Inflammatory macrophage (primary cell): ENCODE data around the gene JPH3.
A peak's percentile ranks its signal among the peaks of the same experiment; 100 is the strongest.
"Not testable (repeated sequence)": the region's sequence is repeated elsewhere in the genome, so short reads cannot be mapped to it uniquely, and the experiment has no call there.

ENCODE experiments used
- DNase-seq, 2 donors: peaks; one replicate each; pipeline ENCODE4 v3.0.0-alpha.2; 2020 to 2022

JPH3 gene

GRCh38 chr16:87656328-87656727 is 54.0 kb downstream of the JPH3 start:
- DNase-seq, result no peak

- peak; percentile 8 to 16 for DNase-seq
Observed at GRCh38 chr16:87657621-87658192, 55.4 kb downstream of the JPH3 start.

GRCh38 chr16:87658564-87659225 is 56.4 kb downstream of the JPH3 start:
- DNase-seq, result no peak

- peak; percentile 83 to 87 for DNase-seq
Observed at GRCh38 chr16:87661561-87661960, 59.3 kb downstream of the JPH3 start.

GRCh38 chr16:87662254-87663204 is 60.2 kb downstream of the JPH3 start:
- DNase-seq, result no peak

- no peak for DNase-seq
Observed at GRCh38 chr16:87664792-87665191, 62.5 kb downstream of the JPH3 start.

- DNase-seq, result no peak
Observed at GRCh38 chr16:87665193-87665592, 62.9 kb downstream of the JPH3 start.

- DNase-seq, result no peak
Observed at GRCh38 chr16:87666919-87667318, 64.6 kb downstream of the JPH3 start.

- no peak for DNase-seq
Observed at GRCh38 chr16:87667443-87667842, 65.1 kb downstream of the JPH3 start.

GRCh38 chr16:87667946-87668345 is 65.6 kb downstream of the JPH3 start:
- no peak for DNase-seq

- DNase-seq, result no peak
Observed at GRCh38 chr16:87669672-87670071, 67.4 kb downstream of the JPH3 start.

GRCh38 chr16:87671221-87671620 is 68.9 kb downstream of the JPH3 start:
- no peak for DNase-seq

- DNase-seq, result no peak
Observed at GRCh38 chr16:87671715-87672270, 69.5 kb downstream of the JPH3 start.

- peak; percentile 20 to 37 for DNase-seq
Observed at GRCh38 chr16:87674419-87674818, 72.1 kb downstream of the JPH3 start.

- no peak for DNase-seq
Observed at GRCh38 chr16:87675111-87675719, 72.9 kb downstream of the JPH3 start.

- no peak for DNase-seq
Observed at GRCh38 chr16:87677830-87678229, 75.5 kb downstream of the JPH3 start.

- DNase-seq, result no peak
Observed at GRCh38 chr16:87678618-87679017, 76.3 kb downstream of the JPH3 start.

- no peak for DNase-seq
Observed at GRCh38 chr16:87679593-87680271, 77.4 kb downstream of the JPH3 start.

GRCh38 chr16:87680272-87680644 is 78.0 kb downstream of the JPH3 start:
- no peak for DNase-seq

- DNase-seq, result not testable (repeated sequence)
Observed at GRCh38 chr16:87681051-87681602, 78.8 kb downstream of the JPH3 start.

- peak; percentile 4 to 28 for DNase-seq
Observed at GRCh38 chr16:87681981-87682570, 79.8 kb downstream of the JPH3 start.
